T follicular helper cell (primary cell): Measurements from ENCODE around the gene GPR137B.
"Not testable (repeated sequence)": the region's sequence is repeated elsewhere in the genome, so short reads cannot be mapped to it uniquely, and the experiment has no call there.

Experiments
- DNase-seq: peaks from one replicate; pipeline ENCODE4 v3.0.0-alpha.2; 2020; ENCODE audit warnings: low read depth

GPR137B gene

GRCh38 chr1:236144446-236145150 is 2.3 kb downstream of the GPR137B start:
- no peak for DNase-seq

- DNase-seq: no peak
These were observed 4.7 kb downstream of the GPR137B start for GRCh38 chr1:236147068-236147467.

- no peak for DNase-seq
These were observed 5.5 kb downstream of the GPR137B start for GRCh38 chr1:236147521-236148469.

- no peak for DNase-seq
These were observed 6.1 kb downstream of the GPR137B start for GRCh38 chr1:236148470-236148845.

- DNase-seq: no peak
These were observed 6.8 kb downstream of the GPR137B start for GRCh38 chr1:236149003-236149595.

- no peak for DNase-seq
These were observed 7.4 kb downstream of the GPR137B start for GRCh38 chr1:236149696-236150228.

- DNase-seq: no peak
These were observed 8.1 kb downstream of the GPR137B start for GRCh38 chr1:236150311-236150955.

- no peak for DNase-seq
These were observed 8.6 kb downstream of the GPR137B start for GRCh38 chr1:236150986-236151385.

GRCh38 chr1:236151739-236152424 is 9.5 kb downstream of the GPR137B start:
- no peak for DNase-seq

GRCh38 chr1:236154126-236154525 is 11.8 kb downstream of the GPR137B start:
- no peak for DNase-seq

- DNase-seq: no peak
These were observed 12.5 kb downstream of the GPR137B start for GRCh38 chr1:236154671-236155398.

- DNase-seq: no peak
These were observed 13.0 kb downstream of the GPR137B start for GRCh38 chr1:236155399-236155767.

- no peak for DNase-seq
These were observed 13.6 kb downstream of the GPR137B start for GRCh38 chr1:236155841-236156503.

GRCh38 chr1:236156512-236157208 is 14.3 kb downstream of the GPR137B start:
- DNase-seq: peak; percentile 25

GRCh38 chr1:236158072-236158471 is 15.7 kb downstream of the GPR137B start:
- not testable (repeated sequence) for DNase-seq

GRCh38 chr1:236158719-236159118 is 16.4 kb downstream of the GPR137B start:
- DNase-seq: no peak

- no peak for DNase-seq
These were observed 17.6 kb downstream of the GPR137B start for GRCh38 chr1:236159704-236160539.

GRCh38 chr1:236160540-236161127 is 18.3 kb downstream of the GPR137B start:
- no peak for DNase-seq
